ENCODE results near the gene MAST4. TPM values are rescaled to one million over a fixed set of nuclear protein-coding genes. Genes with fewer than 3 reads are reported as not detected.

Gene MAST4
- total RNA-seq, 2 experiments from 2014 or later, result 1.3 to 21.9 TPM

GRCh38 chr5:67019065-67019845 lies 423.1 kb downstream of the MAST4 start:
- Histone ChIP-seq H3K9me2 (ENCODE audit: insufficient read depth, low read length) (no peaks in the 10 kb centered on the region), H3K79me2 (ENCODE audit: insufficient read depth, low read depth, low read length) (no peaks in the 10 kb centered on the region), H3K4me1 (ENCODE audit: insufficient read depth, low read length, poor library complexity, severe bottlenecking) (no peaks in the 10 kb centered on the region), H3K27ac (ENCODE audit: low read depth, low read length, poor library complexity, severe bottlenecking) (no peak overlapping the region), H3K4me2 (ENCODE audit: low read length) (no peak overlapping the region), H3K36me3 (ENCODE audit: insufficient read depth, low read length) (no peaks in the 10 kb centered on the region), H4K20me1 (ENCODE audit: insufficient read depth, low read length) (no peaks in the 10 kb centered on the region), H3K9me3 (ENCODE audit: low read length) (no peaks in the 10 kb centered on the region), H2AFZ (ENCODE audit: low read length) (no peak overlapping the region), H3K4me3 (ENCODE audit: low read depth, low read length, poor library complexity, severe bottlenecking) (no peak overlapping the region)
- no peak for DNase-seq (ENCODE audit: low spot score)
- BruUV-seq (replicated peaks), result no TSS peak
- CTCF ChIA-PET (ENCODE audit: unreplicated experiment), result no interaction called here
- TF ChIP-seq EZH2phosphoT487 (IDR thresholded peaks at IDR 0.05; ENCODE audit: borderline replicate concordance, low read depth, low read length) (no peak), CTCF (conservative IDR thresholded peaks at IDR 0.05; ENCODE audit: low read length) (no peak)
- POLR2A ChIA-PET, result no interaction called here
- intact Hi-C loops (cut with micrococcal nuclease; ENCODE audit: unreplicated experiment), result no loop called here

- Histone ChIP-seq H3K4me2 (ENCODE audit: low read length) (no peak overlapping the region), H3K9me3 (ENCODE audit: low read length) (no peaks in the 10 kb centered on the region), H2AFZ (ENCODE audit: low read length) (no peak overlapping the region), H3K4me1 (ENCODE audit: insufficient read depth, low read length, poor library complexity, severe bottlenecking) (no peaks in the 10 kb centered on the region), H4K20me1 (ENCODE audit: insufficient read depth, low read length) (no peaks in the 10 kb centered on the region), H3K4me3 (ENCODE audit: low read depth, low read length, poor library complexity, severe bottlenecking) (no peak overlapping the region), H3K36me3 (ENCODE audit: insufficient read depth, low read length) (no peaks in the 10 kb centered on the region), H3K9me2 (ENCODE audit: insufficient read depth, low read length) (no peaks in the 10 kb centered on the region), H3K27ac (ENCODE audit: low read depth, low read length, poor library complexity, severe bottlenecking) (no peak overlapping the region), H3K79me2 (ENCODE audit: insufficient read depth, low read depth, low read length) (no peaks in the 10 kb centered on the region)
- CTCF ChIA-PET (ENCODE audit: unreplicated experiment), result no interaction called here
- POLR2A ChIA-PET, result no interaction called here
- TF ChIP-seq EZH2phosphoT487 (IDR thresholded peaks at IDR 0.05; ENCODE audit: borderline replicate concordance, low read depth, low read length), result no peak
- no peak for TF ChIP-seq CTCF (conservative IDR thresholded peaks at IDR 0.05; ENCODE audit: low read length)
- DNase-seq (ENCODE audit: low spot score), result no peak
- intact Hi-C loops (cut with micrococcal nuclease; ENCODE audit: unreplicated experiment), result no loop called here
- BruUV-seq (replicated peaks), result no TSS peak
Measured at GRCh38 chr5:67020096-67020615, 424.0 kb downstream of the MAST4 start.

GRCh38 chr5:67021031-67021430 lies 424.8 kb downstream of the MAST4 start:
- H4K20me1 ChIP-seq (ENCODE audit: insufficient read depth, low read length), result no peaks in the 10 kb centered on the region
- no peak overlapping the region for H3K4me3 ChIP-seq (ENCODE audit: low read depth, low read length, poor library complexity, severe bottlenecking)
- no peaks in the 10 kb centered on the region for H3K9me3 ChIP-seq (ENCODE audit: low read length)
- BruUV-seq (replicated peaks), result no TSS peak
- H3K36me3 ChIP-seq (ENCODE audit: insufficient read depth, low read length), result no peaks in the 10 kb centered on the region
- H3K27ac ChIP-seq (ENCODE audit: low read depth, low read length, poor library complexity, severe bottlenecking), result no peak overlapping the region
- H3K4me1 ChIP-seq (ENCODE audit: insufficient read depth, low read length, poor library complexity, severe bottlenecking), result no peaks in the 10 kb centered on the region
- H3K4me2 ChIP-seq (ENCODE audit: low read length), result no peak overlapping the region
- DNase-seq (ENCODE audit: low spot score), result no peak
- no peak overlapping the region for H2AFZ ChIP-seq (ENCODE audit: low read length)
- intact Hi-C loops (cut with micrococcal nuclease; ENCODE audit: unreplicated experiment), result no loop called here
- no peaks in the 10 kb centered on the region for H3K9me2 ChIP-seq (ENCODE audit: insufficient read depth, low read length)
- ChIA-PET CTCF (ENCODE audit: unreplicated experiment) (no interaction called here), POLR2A (interaction anchor here (0.6 to 2.4 kb wide), 2 partner anchors 12 to 58 kb away, joined by 4 to 9 read pairs; no protein-coding TSS in a partner anchor)
- H3K79me2 ChIP-seq (ENCODE audit: insufficient read depth, low read depth, low read length), result no peaks in the 10 kb centered on the region
- TF ChIP-seq CTCF (conservative IDR thresholded peaks at IDR 0.05; ENCODE audit: low read length) (no peak), EZH2phosphoT487 (IDR thresholded peaks at IDR 0.05; ENCODE audit: borderline replicate concordance, low read depth, low read length) (no peak)
